HT1080 (cell line): ENCODE data around the gene PBX2. TPM values are rescaled to one million over a fixed set of nuclear protein-coding genes. Genes with fewer than 3 reads are reported as not detected.
"Not testable (repeated sequence)": the region's sequence is repeated elsewhere in the genome, so short reads cannot be mapped to it uniquely, and the experiment has no call there.

Experiments
- DNase-seq: peaks from one replicate; pipeline ENCODE4 v3.0.0-alpha.2; 2015; ENCODE audit warnings: low read depth
- small RNA-seq: library from RNA; depleted of rRNA; stranded (forward); fragments of <200 nt; gene quantifications from one replicate; pipeline ENCODE3, GENCODE V24; 2014
- total RNA-seq: library from RNA; depleted of rRNA; stranded (reverse); fragments of >200 nt; shearing (Covaris generic); gene quantifications from 2 replicates; pipeline ENCODE4 v1.2.3, GENCODE V29; 2014; rRNA removed

Gene PBX2
- total RNA-seq, 1 experiment from 2014 or later, result 31.4 TPM

DNA sequence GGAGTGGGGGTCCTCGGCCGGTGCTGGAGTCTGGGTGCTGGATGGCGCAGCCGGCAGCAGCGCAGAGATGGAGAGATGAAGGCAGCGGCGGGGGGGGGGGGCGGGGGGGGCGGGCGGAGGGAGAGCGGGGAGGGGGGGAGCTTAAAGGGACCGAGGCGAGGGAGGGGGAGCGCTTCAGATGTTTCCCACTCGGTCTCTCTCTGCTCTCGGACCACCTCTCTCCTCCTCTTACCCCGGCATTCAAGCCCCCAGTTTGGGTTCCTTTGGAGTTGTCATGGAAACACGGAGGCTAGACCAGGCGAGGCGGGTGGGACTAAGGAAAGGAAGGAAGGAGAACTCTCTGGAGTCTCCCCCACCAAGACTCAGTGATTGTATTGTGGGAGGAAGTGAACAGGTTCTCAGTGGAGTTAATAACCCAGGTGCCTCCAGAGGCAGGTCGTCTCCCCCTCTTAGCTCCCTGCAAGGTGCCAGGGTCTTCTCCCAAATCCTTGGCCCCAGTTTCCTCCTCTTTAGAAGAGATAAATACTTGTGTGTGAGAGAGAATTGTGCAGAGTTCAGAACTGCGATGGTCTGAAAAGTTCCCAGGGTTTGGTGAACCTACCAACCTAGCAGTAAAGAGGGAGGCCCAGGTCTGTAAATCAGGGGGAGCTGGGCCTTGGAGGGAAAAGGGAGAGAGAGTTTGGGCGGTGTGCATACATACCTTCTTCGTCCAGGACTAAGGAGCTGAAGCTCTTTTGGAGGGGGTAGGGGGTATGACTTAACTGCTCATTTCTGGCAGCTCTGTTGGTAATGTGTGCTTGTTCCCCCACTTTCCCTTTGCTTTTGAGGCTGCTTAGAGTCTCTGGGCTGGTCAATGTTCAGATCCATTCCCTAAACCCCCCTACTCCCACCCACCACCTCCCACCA lies 37.9 kb downstream of the PBX2 start, which contains the start of gene PRRT1:
Gene PRRT1 (minus strand): TSS at position 77 of the 906 bp plus-strand sequence. CDS start 112 bp downstream, outside the sequence.
- DNase-seq, result no peak

- DNase-seq, result no peak
These were observed 38.7 kb downstream of the PBX2 start for GRCh38 chr6:32151181-32151862.

DNA sequence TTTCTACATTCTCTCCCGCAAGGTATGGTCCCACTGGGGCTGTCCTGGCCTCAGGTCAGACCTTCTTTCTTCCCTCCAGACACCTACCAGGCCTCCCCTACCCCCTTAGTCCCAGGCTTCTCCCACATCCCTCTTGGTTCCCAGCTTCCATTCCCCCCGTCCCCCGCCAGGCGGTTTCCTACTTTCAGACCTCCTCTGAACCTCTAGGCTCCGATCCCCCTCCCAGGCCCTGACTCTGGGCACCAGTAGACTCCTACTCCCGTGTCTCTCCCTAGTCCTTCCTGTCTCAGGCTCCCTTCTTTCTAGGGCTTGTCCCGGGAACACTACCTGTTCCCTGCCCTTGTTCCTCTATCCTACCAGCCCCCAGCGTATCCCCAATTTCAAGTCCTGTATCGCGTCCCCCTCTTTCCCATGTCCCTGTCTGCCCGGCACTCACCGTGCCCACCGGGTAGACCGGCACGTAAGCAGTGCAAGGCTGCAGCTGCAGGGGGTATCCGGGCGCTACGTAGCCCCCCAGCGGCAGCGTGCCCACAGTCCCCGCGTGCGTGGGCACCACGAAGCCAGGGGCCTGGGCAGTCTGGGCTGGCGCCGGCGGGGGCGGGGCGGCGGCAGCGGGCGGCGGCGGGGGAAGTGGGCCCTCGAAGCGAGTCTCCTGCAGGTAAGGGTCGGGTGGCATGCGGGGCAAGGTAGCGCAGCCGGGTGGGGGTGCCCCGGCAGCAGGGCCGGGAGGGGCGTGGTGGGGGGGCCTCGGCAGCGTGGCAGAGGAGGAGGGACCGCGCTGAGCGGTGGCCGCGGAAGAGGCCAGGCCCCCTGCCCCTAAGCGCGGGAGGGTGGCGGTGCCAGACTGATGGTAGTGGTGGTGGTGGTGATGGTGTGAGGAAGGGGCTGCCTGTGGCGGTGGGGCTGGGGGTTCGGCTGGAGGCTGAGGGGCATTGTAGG lies 39.8 kb downstream of the PBX2 start:
- DNase-seq, result no peak

- no peak for DNase-seq
These were observed 40.8 kb downstream of the PBX2 start for GRCh38 chr6:32149092-32149755.

GRCh38 chr6:32148289-32149091 lies 41.5 kb downstream of the PBX2 start:
- DNase-seq, result no peak

- no peak for DNase-seq
These were observed 42.4 kb downstream of the PBX2 start for GRCh38 chr6:32147401-32148132.

GRCh38 chr6:32146687-32147086 lies 43.3 kb downstream of the PBX2 start:
- no peak for DNase-seq

DNA sequence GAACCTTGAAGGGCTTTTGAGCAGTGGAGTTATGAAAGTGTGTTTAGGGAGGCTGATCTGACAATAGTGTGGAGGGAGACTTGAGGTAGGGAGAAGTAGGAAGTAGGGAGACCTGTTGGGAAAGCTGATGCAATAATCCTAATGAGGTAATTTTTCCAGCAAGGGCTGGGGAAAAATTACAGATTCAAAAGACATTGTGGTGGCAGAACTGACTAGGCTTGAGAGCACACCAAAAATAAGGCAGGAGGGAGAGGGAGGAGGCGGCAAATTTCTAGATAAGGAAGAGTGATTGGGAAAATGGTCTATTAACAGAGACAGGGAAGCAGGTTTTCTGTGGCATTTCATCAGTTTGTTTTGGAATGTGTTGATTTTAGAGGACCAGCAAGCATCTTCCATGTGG lies 43.7 kb downstream of the PBX2 start:
- DNase-seq, result no peak

DNA sequence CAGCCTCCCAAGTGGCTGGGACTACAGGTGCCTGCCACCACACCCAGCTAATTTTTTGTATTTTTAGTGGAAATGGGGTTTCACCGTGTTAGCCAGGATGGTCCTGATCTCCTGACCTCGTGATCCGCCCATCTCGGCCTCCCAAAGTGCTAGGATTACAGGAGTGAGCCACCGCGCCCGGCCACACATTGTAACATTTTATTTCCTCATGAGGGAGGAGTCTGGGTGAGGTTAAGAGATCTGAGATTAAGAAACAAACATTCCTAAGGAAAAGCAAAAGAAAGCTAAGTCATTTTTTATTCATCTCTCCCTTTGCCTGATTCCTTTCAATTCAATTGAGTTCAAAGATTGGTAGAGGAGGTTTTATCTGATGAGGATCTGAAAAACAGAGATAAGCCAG lies 45.8 kb downstream of the PBX2 start:
- DNase-seq, result not testable (repeated sequence)

DNA sequence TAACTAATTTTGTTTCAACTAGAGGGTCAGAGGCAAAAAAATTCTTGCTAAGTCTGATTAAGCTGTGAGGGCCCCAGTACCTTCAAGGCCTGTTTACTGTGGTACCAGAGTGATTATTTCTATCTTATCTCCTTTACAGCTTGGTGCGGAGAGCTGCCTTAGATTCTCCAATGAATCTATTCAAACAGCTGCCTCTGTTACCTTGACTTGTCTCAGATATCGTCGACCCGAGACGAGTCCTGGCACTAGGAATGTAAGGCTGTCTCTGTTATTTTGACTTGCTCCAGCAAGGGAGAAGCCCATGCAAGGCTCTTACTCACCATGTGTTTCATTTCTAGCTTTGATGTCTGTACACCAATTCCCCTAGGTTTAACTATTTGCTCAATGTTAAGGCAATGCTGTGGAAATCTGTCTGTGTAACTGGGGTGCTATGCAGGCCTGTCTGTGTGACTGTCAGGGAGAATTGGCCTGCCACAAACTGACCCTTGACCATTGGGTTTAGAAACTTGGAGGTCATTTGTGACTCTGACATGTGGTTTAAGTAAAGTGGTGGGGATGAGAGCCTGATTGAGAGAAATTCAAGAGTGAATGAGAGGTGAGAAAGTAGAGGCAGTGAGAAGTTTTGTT lies 49.5 kb downstream of the PBX2 start:
- DNase-seq, result no peak

GRCh38 chr6:32139590-32139989 lies 50.4 kb downstream of the PBX2 start:
- no peak for DNase-seq

DNA sequence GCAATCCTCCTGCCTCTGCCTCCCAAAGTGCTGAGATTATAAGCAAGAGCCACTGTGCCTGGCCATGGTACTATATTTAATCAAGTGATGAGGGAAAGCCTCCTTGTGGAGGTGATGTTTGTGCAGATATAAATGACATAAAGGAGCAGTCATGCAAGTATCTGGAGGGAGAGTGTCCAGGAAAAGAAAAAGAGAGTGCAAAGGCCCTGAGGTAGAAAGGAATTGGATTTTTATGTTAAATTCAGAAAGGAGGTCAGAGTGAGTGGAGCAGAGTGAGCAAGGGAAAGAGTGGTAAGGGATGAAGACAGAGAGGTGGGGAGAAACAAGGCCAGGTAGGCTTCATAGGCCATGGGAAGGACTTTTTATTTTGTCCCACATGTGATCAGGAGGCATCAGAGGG lies 52.5 kb downstream of the PBX2 start:
- no peak for DNase-seq

Small RNAs within 50 kb of the gene (small RNA-seq; reads per million reads assigned to genes)
- not detected for gene AL662884.1
- not detected for gene MIR6833

Other genes with a start within 250 kb of the PBX2 start
- gene CFB, start 244.1 kb downstream of the PBX2 start, total RNA-seq, result not detected in 2 replicates
- gene NELFE, start 231.2 kb downstream of the PBX2 start, total RNA-seq, result 109 and 116 TPM in 2 replicates
- gene SKIC2, start 231.0 kb downstream of the PBX2 start, total RNA-seq, result 31.4 and 39.0 TPM in 2 replicates
- gene DXO, start 218.1 kb downstream of the PBX2 start, total RNA-seq, result 25.4 and 30.1 TPM in 2 replicates
- 0.40 TPM in 1 of 2 replicates, not detected in the other for gene C4A, start 208.1 kb downstream of the PBX2 start, total RNA-seq
- gene C4B, start 175.4 kb downstream of the PBX2 start, total RNA-seq, result 0.27 and 1.2 TPM in 2 replicates
- gene CYP21A2, start 151.8 kb downstream of the PBX2 start, total RNA-seq, result not detected in 2 replicates
- 0.10 and 0.37 TPM in 2 replicates for gene TNXB, start 80.9 kb downstream of the PBX2 start, total RNA-seq
- gene ATF6B, start 62.0 kb downstream of the PBX2 start, total RNA-seq, result 19.5 and 22.6 TPM in 2 replicates
- gene FKBPL, start 59.9 kb downstream of the PBX2 start, total RNA-seq, result 10.4 and 10.5 TPM in 2 replicates
- gene PRRT1, start 38.3 kb downstream of the PBX2 start, total RNA-seq, result 0.37 TPM in 1 of 2 replicates, not detected in the other
- gene PPT2, start 36.1 kb downstream of the PBX2 start, total RNA-seq, result 20.4 and 90.2 TPM in 2 replicates
- gene EGFL8, start 25.6 kb downstream of the PBX2 start, total RNA-seq, result 1.4 and 2.2 TPM in 2 replicates
- gene AGPAT1, start 14.1 kb downstream of the PBX2 start, total RNA-seq, result 55.3 and 89.2 TPM in 2 replicates
- gene RNF5, start 11.8 kb downstream of the PBX2 start, total RNA-seq, result 44.9 and 56.0 TPM in 2 replicates
- gene AGER, start 5.9 kb downstream of the PBX2 start, total RNA-seq, result 1.3 TPM in 1 of 2 replicates, not detected in the other
- gene GPSM3, start 2.4 kb upstream of the PBX2 start, total RNA-seq, result 59.9 and 80.6 TPM in 2 replicates
- gene NOTCH4, start 33.9 kb upstream of the PBX2 start, total RNA-seq, result 1.1 and 2.7 TPM in 2 replicates
- not detected in 2 replicates for gene TSBP1, start 181.7 kb upstream of the PBX2 start, total RNA-seq
- gene BTNL2, start 217.0 kb upstream of the PBX2 start, total RNA-seq, result not detected in 2 replicates
- gene HLA-DRA, start 249.7 kb upstream of the PBX2 start, total RNA-seq, result 0.33 and 0.61 TPM in 2 replicates